NCI-H345 treated with DMSO at 0.1 percent for 48 hours (cell line): ENCODE measurements around the gene S1PR3.
"Not testable (repeated sequence)": the region's sequence is repeated elsewhere in the genome, so short reads cannot be mapped to it uniquely, and the experiment has no call there.

Source experiments
- DNase-seq: peaks from one replicate; lab custom pipeline; 2025; ENCODE audit not compliant: unreplicated experiment; lab: John Stamatoyannopoulos, UW

Gene S1PR3

GRCh38 chr9:88991066-88992034, at the start of gene S1PR3:
Gene S1PR3, plus strand, starts transcription at chr9:88991468. Its CDS starts 9,733 bp downstream, at chr9:89001201.
- no peak for DNase-seq

DNA sequence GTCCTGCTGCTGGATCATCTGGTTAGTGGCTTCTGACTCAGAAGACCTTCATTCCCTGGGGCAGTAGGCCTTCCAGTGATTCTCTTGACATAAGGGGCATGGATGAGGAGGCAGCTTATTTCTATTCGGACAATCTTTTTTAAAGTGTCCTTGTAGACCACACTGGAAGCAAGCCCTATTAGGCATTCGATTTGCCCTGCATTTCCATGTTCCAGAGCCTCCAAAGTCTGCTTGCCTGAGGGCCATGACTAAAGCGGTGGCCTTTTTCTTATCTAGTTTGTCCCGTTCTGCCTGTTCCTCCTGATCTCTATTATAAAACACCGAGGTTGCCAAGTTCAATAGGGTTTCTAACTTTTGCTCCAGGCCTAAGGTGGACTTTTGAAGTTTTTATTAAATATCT, 49.7 kb upstream of the S1PR3 start:
- DNase-seq: not testable (repeated sequence)

- no peak for DNase-seq
Measured at GRCh38 chr9:88942411-88942810, 48.9 kb upstream of the S1PR3 start.

- no peak for DNase-seq
Measured at GRCh38 chr9:88945636-88946333, 45.5 kb upstream of the S1PR3 start.

- no peak for DNase-seq
Measured at GRCh38 chr9:88947581-88948573, 43.4 kb upstream of the S1PR3 start.

- peak; percentile 15 for DNase-seq
Measured at GRCh38 chr9:88949425-88949824, 41.8 kb upstream of the S1PR3 start.

DNA sequence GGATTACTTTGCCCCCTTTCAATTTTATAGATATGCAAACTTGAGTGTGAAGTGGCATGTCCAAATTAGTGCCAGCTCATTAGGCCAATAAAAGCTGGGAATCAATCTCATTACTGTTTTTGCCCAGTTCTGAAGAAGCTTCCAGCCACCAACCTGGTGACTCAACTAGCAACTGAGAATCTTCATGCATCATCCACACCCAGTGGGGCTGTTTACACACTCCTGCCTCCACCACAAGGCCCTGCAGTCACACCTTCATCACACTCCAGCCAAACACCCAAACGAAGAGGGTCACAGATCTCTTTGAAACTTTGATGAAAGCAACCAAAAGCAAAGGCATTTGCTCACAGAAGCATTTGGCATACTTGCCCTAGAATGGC, 41.3 kb upstream of the S1PR3 start:
- no peak for DNase-seq

GRCh38 chr9:88950341-88951154, 40.7 kb upstream of the S1PR3 start:
- DNase-seq: no peak

DNA sequence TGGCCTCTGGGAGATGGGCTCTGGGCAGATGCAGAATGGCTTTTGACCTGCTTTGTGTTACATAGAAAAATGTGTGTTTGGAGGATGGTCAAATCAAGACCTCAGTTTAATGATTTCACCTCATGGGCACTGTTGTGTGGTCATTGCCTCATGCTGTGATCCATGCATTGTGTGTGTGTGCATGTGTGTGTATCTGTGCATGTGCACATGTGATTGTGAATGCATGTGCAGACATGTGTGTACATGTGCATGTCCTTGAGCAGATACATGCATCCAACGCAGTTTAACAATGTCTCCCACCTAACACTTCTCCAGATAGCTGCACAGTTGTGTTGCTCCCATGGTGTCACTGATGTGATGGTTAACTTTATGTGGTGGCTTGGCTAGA, 40.1 kb upstream of the S1PR3 start:
- no peak for DNase-seq

GRCh38 chr9:88952086-88952615, 39.1 kb upstream of the S1PR3 start:
- DNase-seq: no peak

- DNase-seq: no peak
Measured at GRCh38 chr9:88952976-88953375, 38.3 kb upstream of the S1PR3 start.

GRCh38 chr9:88953381-88954029, 37.8 kb upstream of the S1PR3 start:
- no peak for DNase-seq

DNA sequence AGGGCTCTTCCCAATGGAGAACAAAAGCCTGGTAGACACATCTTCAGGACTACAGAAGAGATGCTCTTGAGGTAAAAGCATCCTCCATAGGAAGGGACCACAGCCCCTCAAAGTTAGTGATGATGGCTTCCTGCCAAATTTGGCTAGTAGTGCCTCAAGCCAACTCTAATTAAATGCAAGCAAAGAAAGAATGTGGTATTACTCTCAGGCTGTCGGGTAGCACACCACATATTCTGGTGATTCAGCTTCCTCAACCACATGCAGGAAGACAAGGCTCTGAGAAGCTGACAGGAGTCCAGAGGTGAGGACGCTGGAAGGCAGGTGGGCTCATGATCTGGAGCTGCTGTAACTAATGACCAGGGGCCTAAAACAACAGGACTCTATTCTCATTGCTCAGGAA, 37.2 kb upstream of the S1PR3 start:
- DNase-seq: no peak

DNA sequence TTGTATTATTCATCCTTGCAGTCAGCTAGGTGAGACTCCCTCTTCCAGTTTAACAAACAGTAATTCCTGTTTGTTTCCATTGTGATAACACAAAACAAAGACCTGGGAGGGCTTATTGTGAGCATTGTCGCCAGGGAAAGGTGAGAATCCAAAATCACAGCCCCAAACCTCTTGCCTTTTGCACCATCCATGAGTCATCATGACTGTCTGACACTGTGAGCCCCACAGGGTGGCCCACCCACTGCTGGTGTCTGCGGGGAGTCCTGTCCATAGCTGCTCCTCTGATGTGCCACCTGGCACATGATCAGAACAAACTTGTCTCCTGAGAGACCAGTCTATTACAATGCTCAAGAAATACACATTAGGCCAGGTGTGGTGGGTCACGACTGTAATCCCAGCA, 33.7 kb upstream of the S1PR3 start:
- no peak for DNase-seq

GRCh38 chr9:88959727-88960469, 31.4 kb upstream of the S1PR3 start:
- no peak for DNase-seq

- no peak for DNase-seq
Measured at GRCh38 chr9:88960632-88961031, 30.6 kb upstream of the S1PR3 start.

GRCh38 chr9:88965473-88965872, 25.8 kb upstream of the S1PR3 start:
- no peak for DNase-seq

DNA sequence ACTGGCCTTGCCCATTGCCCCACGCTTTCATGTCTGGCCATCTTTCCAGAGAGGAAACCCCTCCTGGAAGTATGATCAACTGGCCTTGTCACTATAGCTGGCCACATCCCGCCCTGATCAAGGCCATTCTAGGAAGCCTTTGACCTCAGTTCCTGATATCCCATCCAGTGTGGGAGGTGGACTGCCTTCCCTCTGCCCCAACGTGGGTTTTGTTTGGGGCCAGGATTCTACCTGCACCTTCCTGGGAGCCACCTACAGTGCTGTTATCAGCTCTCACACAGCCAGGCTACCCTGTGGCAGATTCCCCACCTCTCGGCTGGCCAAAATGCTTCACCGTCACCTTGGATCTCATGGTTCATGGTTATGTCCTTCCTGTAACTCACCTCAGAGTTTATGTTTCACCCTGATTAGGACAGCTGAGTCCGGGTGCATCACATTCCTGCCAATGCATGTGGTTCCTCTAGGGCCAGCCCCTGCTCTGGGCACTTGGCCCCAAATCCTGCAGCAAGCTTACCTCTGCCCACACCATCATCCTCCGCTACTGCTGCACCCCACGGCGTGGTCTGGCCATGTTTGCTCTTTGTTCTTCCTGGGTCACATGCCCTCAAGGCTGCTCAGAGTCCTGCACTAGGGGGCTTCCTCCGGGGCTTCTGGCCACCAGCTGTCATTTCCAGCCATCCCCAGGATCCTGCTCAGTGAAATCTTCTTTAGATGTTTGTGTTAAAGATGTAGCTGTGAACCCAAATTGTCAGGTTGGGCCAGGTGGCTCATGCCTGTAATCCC, 24.2 kb upstream of the S1PR3 start:
- DNase-seq: no peak
